SK-N-MC (cell line): ENCODE measurements around the gene TUBAL3.

Experiments used
- DNase-seq: peaks from one replicate; pipeline ENCODE4 v3.0.0-alpha.2; 2011; ENCODE audit warnings: low read depth, low spot score
- H3K27ac ChIP-seq: fragments of 200-600 bp; sonication (generic); 2 replicates; pipeline ENCODE4 v1.5.1; 2016; ENCODE audit warnings: mixed run types
- H3K36me3 ChIP-seq: fragments of 200-600 bp; sonication (generic); 2 replicates; pipeline ENCODE4 v1.6.1; 2017; ENCODE audit warnings: antibody characterized with exemption, low read length, mixed read lengths; ENCODE audit not compliant: insufficient read depth
- H3K4me3 ChIP-seq: fragments of 200-600 bp; sonication (generic); 2 replicates; pipeline ENCODE4 v1.5.1; 2016
- H3K9ac ChIP-seq: fragments of 200-600 bp; sonication (generic); 2 replicates; pipeline ENCODE4 v1.8.0; 2017; ENCODE audit warnings: mixed run types, mixed read lengths; ENCODE audit not compliant: insufficient read length
- H3K9me3 ChIP-seq: fragments of 200-600 bp; sonication (generic); 2 replicates; pipeline ENCODE4 v1.6.1; 2017; ENCODE audit warnings: low read depth, mild to moderate bottlenecking, antibody characterized with exemption, low read length, moderate library complexity, mixed read lengths
- EZH2 ChIP-seq: fragments of 200-600 bp; sonication (generic); IDR thresholded peaks from one replicate; pipeline ENCODE4 v1.6.1; 2017; ENCODE audit warnings: antibody characterized with exemption
- FOXP2 ChIP-seq: optimal IDR thresholded peaks from 2 replicates; pipeline ENCODE3; 2011; ENCODE audit warnings: mild to moderate bottlenecking, moderate library complexity; ENCODE audit not compliant: insufficient read depth; ENCODE audit errors: extremely low read length, control extremely low read depth
- POLR2AphosphoS5 ChIP-seq: IDR thresholded peaks from 2 replicates; pipeline ENCODE4 v1.6.1; 2012; ENCODE audit warnings: mild to moderate bottlenecking, low read depth, low read length, borderline replicate concordance

The TUBAL3 gene

DNA sequence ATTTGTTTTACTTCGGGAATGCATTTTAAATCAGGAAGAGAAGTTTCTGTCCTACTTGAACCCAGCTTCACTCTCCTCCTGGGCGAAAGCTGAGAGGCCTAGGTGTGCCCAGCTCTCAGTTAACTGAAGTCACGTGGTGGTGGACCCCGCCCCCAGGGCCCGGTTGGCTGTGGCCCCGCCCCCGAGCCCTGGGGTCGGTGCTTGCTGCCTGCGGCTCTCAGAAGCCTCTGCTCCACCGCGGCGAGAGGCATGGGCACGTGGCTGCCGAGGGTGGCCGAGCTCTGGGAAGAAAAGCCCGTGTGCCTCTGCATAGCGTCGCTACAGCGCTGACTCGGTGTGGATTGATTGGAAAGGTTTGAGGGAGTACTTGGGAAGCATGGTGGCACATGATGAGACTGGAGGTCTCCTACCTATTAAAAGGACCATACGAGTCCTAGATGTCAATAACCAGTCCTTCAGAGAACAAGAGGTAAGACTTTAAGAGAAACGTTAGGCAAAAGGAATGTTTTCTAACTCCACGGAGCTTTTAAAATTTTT lies 41.8 kb upstream of the TUBAL3 start:
- Histone ChIP-seq H3K4me3 (peak overlapping the region; percentile 82), H3K36me3 (no peaks in the 10 kb centered on the region), H3K27ac (no peak overlapping the region), H3K9me3 (no peaks in the 10 kb centered on the region), H3K9ac (peak overlapping the region; percentile 78)
- no peak for TF ChIP-seq FOXP2
- peak; percentile 88 for TF ChIP-seq POLR2AphosphoS5
- DNase-seq = no peak

DNA sequence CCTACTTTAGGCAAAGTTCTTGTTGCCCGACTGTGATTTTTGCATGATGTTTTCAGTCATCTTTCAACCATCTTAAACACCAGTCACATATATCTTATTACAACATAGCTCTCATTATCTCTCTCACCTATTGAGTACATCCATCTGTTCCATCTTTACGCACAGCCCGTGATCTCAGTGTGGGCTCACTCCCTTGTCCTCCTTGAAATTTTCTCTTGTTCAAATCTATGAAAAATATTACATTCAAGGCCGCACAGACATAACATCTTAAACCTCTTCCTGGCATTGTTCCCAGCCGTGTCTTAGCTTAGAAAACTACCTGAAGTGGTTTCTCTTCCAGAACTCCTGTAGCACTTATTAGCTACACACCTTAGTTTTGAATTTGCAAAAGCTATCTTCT lies 40.4 kb upstream of the TUBAL3 start:
- H3K9ac ChIP-seq = no peak overlapping the region
- no peaks in the 10 kb centered on the region for H3K9me3 ChIP-seq
- no peak overlapping the region for H3K27ac ChIP-seq
- TF ChIP-seq POLR2AphosphoS5 = no peak
- no peak for TF ChIP-seq EZH2
- TF ChIP-seq FOXP2 = no peak
- H3K4me3 ChIP-seq = no peak overlapping the region
- DNase-seq = no peak
- no peaks in the 10 kb centered on the region for H3K36me3 ChIP-seq

DNA sequence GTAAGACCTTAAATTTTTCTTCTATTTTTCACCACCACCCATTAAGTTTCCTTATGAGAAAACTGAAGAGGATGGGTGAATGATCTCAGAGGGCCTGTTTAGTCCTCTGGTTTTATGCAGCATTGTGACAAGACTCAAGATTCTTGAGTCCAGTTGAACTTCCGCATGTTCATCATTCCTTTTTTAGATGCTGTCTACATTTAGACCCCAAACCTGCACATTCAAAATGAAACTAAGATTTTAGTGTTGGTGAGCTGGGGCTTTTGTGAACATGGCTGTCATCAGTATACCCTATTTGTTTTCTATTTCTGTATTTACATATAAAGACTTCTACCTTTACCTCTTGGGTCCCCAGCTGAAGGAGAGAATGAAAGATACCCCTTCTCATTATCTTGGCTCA lies 38.8 kb upstream of the TUBAL3 start:
- Histone ChIP-seq H3K36me3 (no peaks in the 10 kb centered on the region), H3K9ac (no peak overlapping the region), H3K9me3 (no peaks in the 10 kb centered on the region), H3K4me3 (no peak overlapping the region), H3K27ac (no peak overlapping the region)
- no peak for DNase-seq
- TF ChIP-seq POLR2AphosphoS5 (no peak), FOXP2 (no peak), EZH2 (no peak)

DNA sequence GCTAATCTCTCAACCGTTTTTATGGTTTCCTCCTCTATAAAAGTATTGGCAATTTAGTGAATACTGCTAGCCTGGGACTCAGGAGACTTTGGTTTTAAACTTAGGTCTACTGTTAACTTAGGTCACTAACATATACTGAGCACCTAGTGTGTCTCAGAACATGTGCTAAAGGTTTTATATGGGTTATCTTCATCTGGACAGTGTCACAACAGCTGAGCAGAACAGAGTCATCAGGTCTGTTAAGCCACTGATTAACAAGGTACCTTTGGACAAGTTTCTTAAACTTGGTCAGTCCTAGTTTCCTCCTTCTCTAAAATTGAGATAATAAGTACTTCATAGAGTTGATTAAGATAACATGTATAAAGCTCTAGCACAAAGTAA lies 38.4 kb upstream of the TUBAL3 start:
- Histone ChIP-seq H3K36me3 (no peaks in the 10 kb centered on the region), H3K9me3 (no peaks in the 10 kb centered on the region), H3K9ac (no peak overlapping the region), H3K4me3 (no peak overlapping the region), H3K27ac (no peak overlapping the region)
- TF ChIP-seq EZH2 (no peak), FOXP2 (no peak), POLR2AphosphoS5 (no peak)
- DNase-seq = no peak

DNA sequence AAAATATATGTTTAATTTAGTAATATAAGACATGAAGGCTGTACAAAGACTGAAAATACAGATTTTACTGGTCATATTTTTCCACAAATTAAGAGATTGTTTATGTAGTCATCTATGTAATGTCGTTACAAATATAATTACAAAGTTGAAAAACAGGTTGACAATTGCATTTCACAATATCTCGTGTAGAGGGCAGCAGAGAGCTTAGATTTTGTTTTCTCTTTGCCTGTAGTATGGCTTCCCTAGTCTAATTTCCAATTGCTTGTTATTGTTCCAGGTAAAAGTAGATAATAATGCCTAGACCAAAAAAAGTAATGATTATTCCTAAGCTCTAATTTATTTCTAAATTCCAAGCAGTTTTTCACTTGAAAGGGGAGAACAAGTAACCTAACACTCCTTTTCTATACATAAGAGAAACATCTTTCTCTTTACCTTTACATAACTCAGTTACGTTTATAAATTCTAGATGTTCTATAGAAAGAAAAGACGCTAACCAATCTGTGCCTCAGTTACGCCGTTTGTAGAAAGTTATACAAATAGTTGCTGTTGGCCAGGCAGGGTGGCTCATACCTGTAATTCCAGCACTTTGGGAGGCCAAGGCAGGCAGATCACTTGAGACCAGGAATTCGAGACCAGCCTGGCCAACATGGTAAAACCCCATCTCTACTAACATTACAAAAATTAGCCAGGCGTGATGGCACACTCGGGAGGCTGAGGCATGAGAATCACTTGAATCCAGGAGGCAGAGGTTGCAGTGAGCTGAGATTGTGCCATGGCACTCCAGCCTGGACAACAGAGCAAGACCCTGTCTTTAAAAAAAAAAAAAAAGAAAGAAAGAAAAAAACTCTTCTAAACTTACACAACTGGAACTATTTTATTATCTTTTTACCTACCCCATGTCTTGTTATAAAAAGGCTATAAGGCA lies 37.7 kb upstream of the TUBAL3 start:
- Histone ChIP-seq H3K9me3 (no peaks in the 10 kb centered on the region), H3K9ac (no peak overlapping the region), H3K36me3 (no peaks in the 10 kb centered on the region), H3K4me3 (no peak overlapping the region), H3K27ac (no peak overlapping the region)
- DNase-seq = no peak
- no peak for TF ChIP-seq POLR2AphosphoS5
- no peak for TF ChIP-seq EZH2
- TF ChIP-seq FOXP2 = no peak

DNA sequence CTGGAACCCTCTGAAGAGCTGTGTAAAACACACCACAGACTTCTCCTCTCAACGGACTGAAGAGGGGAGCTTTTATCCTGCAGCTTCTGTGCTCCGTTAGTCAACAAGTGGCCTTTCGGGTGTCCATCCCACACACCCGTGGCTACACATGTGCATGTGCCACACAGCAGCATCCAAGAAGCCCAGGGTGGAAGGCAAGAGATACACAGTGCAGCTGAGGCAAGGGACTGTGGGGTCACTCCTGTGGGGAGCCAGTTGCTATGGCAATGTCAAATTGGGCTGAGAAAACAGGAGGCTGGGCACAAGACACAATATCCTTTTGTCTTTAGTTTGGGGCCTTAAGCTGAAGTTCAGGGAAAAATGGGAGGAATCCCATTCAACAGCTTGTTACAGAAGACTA lies 36.5 kb upstream of the TUBAL3 start:
- no peak overlapping the region for H3K9ac ChIP-seq

DNA sequence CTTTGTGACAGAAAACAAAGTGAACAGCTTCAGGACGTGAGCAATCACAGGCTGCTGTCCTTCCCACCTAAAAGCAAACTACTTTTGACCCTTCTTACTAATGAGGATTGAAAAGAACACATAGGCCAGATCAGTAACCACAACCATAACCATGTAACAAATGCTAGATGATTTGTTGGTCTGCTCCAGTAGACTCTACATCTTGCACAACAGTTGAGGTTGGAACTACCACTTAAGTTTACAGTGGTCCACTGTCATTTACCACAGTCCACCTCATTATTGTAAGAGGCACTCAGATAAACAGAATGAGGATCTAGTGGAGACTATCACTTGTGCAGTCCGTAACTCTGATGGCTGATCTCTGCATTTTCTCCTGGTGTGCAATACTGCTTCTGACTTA lies 35.6 kb upstream of the TUBAL3 start:
- no peak for TF ChIP-seq EZH2
- TF ChIP-seq FOXP2 = no peak
- no peak for TF ChIP-seq POLR2AphosphoS5
- no peak overlapping the region for H3K9ac ChIP-seq
- H3K4me3 ChIP-seq = no peak overlapping the region
- no peak for DNase-seq
- no peak overlapping the region for H3K27ac ChIP-seq
- no peaks in the 10 kb centered on the region for H3K36me3 ChIP-seq
- no peaks in the 10 kb centered on the region for H3K9me3 ChIP-seq

More for the DNA sequence above, 36.5 kb upstream of the TUBAL3 start:
- H3K27ac ChIP-seq = no peak overlapping the region
- no peaks in the 10 kb centered on the region for H3K36me3 ChIP-seq
- TF ChIP-seq POLR2AphosphoS5 (no peak), EZH2 (no peak), FOXP2 (no peak)
- DNase-seq = no peak
- no peak overlapping the region for H3K4me3 ChIP-seq
- no peaks in the 10 kb centered on the region for H3K9me3 ChIP-seq

DNA sequence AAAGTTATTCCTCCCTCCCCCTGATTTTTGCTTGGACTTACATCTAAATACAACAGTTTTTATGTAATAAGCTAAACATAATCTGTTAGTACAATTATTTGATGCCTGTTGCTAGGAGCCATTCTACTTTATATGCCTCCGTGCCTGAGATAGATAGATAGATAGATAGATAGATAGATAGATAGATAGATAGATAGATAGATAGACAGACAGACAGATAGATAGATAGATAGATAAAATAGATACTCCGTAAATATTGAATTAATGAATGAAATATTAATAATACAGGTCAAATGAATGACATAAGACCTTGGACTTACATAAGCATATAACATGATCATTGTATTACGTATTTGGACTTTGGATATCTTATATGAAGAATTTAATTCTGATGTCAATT lies 30.7 kb upstream of the TUBAL3 start:
- H3K36me3 ChIP-seq = peaks cover 7% of the 10 kb centered on the region
- no peak overlapping the region for H3K27ac ChIP-seq
- H3K9ac ChIP-seq = no peak overlapping the region
- no peak overlapping the region for H3K4me3 ChIP-seq
- TF ChIP-seq EZH2 = no peak
- no peak for TF ChIP-seq FOXP2
- no peak for TF ChIP-seq POLR2AphosphoS5
- no peak for DNase-seq
- no peaks in the 10 kb centered on the region for H3K9me3 ChIP-seq
